Progenitor cell of endocrine pancreas (in vitro differentiated cells): ENCODE data around the gene IL20RB. TPM values are rescaled to one million over a fixed set of nuclear protein-coding genes. Genes with fewer than 3 reads are reported as not detected.

Experiments
- DNase-seq: peaks from one replicate; pipeline ENCODE4 v3.0.0; 2021; ENCODE audit warnings: low spot score; ENCODE audit not compliant: unreplicated experiment
- H3K27ac Mint-ChIP-seq: 2 replicates; pipeline ENCODE4 v1.8.0; 2021; ENCODE audit warnings: mild to moderate bottlenecking, moderate library complexity, mixed read lengths
- H3K27me3 Mint-ChIP-seq: 2 replicates; pipeline ENCODE4 v1.8.0; 2021; ENCODE audit warnings: mixed read lengths
- H3K36me3 Mint-ChIP-seq: 2 replicates; pipeline ENCODE4 v1.8.0; 2022; ENCODE audit warnings: mixed read lengths; ENCODE audit not compliant: insufficient read depth
- H3K4me1 Mint-ChIP-seq: 2 replicates; pipeline ENCODE4 v1.8.0; 2021; ENCODE audit warnings: low read depth, mixed read lengths
- H3K4me3 Mint-ChIP-seq: 2 replicates; pipeline ENCODE4 v1.8.0; 2021; ENCODE audit warnings: low read depth, mild to moderate bottlenecking, moderate library complexity, mixed read lengths
- H3K9me3 Mint-ChIP-seq: 2 replicates; pipeline ENCODE4 v1.8.0; 2021; ENCODE audit warnings: low read depth, mixed read lengths
- long read RNA-seq: library from polyadenylated mRNA; unstranded; transcript quantifications from one replicate; pipeline ENCODE4 v2.0.0, GENCODE V29; 2020
- total RNA-seq: library from RNA; stranded (reverse); gene quantifications from 2 replicates; pipeline ENCODE4 v1.2.1, GENCODE V29; 2021
- TF ChIP-seq, protein P1 (sequence below): fragments of 200-600 bp; sonication (generic); IDR thresholded peaks from one replicate; pipeline ENCODE4 v1.5.0; 2021; ENCODE audit warnings: antibody characterized with exemption, mild to moderate bottlenecking; ENCODE audit not compliant: unreplicated experiment

Gene IL20RB
- total RNA-seq = 0.62 and 1.7 TPM in 2 replicates
- long read RNA-seq, partial matches to known transcripts = 0 of 3 reads
- long read RNA-seq, other reads (novel, unspliced or antisense) = 3 of 3 reads

DNA sequence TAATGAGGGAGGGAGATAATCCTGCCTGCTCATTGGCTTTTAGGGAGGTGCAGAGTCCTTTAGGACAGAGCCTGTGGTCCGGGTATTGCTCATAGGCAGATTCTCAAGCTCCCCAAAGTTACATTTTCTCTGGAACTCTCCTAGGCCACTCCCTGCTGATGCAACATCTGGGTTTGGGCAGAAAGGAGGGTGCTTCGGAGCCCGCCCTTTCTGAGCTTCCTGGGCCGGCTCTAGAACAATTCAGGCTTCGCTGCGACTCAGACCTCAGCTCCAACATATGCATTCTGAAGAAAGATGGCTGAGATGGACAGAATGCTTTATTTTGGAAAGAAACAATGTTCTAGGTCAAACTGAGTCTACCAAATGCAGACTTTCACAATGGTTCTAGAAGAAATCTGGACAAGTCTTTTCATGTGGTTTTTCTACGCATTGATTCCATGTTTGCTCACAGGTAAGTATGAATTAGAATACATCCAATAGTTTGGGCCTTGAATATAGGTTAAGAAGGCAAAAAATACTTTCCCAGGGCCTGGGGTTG, at the start of gene IL20RB:
IL20RB (plus strand) TSS at position 233 of the 538 bp plus-strand sequence; CDS start at position 364, 131 bp downstream.
- H3K4me1 Mint-ChIP-seq = peaks cover 19% of the 10 kb centered on the region
- H3K27me3 Mint-ChIP-seq = no peaks in the 10 kb centered on the region
- no peak within 1 kb of the TSS for H3K4me3 Mint-ChIP-seq
- H3K36me3 Mint-ChIP-seq = no peaks in the 10 kb centered on the region
- H3K9me3 Mint-ChIP-seq = no peaks in the 10 kb centered on the region
- peak within 1 kb of the TSS; percentile 41 for H3K27ac Mint-ChIP-seq
- DNase-seq = no peak
- TF ChIP-seq, protein P1, sequence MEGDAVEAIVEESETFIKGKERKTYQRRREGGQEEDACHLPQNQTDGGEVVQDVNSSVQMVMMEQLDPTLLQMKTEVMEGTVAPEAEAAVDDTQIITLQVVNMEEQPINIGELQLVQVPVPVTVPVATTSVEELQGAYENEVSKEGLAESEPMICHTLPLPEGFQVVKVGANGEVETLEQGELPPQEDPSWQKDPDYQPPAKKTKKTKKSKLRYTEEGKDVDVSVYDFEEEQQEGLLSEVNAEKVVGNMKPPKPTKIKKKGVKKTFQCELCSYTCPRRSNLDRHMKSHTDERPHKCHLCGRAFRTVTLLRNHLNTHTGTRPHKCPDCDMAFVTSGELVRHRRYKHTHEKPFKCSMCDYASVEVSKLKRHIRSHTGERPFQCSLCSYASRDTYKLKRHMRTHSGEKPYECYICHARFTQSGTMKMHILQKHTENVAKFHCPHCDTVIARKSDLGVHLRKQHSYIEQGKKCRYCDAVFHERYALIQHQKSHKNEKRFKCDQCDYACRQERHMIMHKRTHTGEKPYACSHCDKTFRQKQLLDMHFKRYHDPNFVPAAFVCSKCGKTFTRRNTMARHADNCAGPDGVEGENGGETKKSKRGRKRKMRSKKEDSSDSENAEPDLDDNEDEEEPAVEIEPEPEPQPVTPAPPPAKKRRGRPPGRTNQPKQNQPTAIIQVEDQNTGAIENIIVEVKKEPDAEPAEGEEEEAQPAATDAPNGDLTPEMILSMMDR = no peak

- H3K4me1 Mint-ChIP-seq = peaks cover 14% of the 10 kb centered on the region
- no peak for DNase-seq
- peaks cover 22% of the 10 kb centered on the region for H3K9me3 Mint-ChIP-seq
- H3K27me3 Mint-ChIP-seq = no peaks in the 10 kb centered on the region
- TF ChIP-seq, protein P1 = no peak
- H3K36me3 Mint-ChIP-seq = peaks cover 22% of the 10 kb centered on the region
- no peak overlapping the region for H3K27ac Mint-ChIP-seq
- no peak overlapping the region for H3K4me3 Mint-ChIP-seq
Measured at GRCh38 chr3:136908297-136908696, 49.5 kb upstream of the IL20RB start.

- TF ChIP-seq, protein P1 = no peak
- no peaks in the 10 kb centered on the region for H3K27me3 Mint-ChIP-seq
- H3K27ac Mint-ChIP-seq = no peak overlapping the region
- no peak overlapping the region for H3K4me3 Mint-ChIP-seq
- no peak for DNase-seq
- H3K36me3 Mint-ChIP-seq = peaks cover 18% of the 10 kb centered on the region
- H3K4me1 Mint-ChIP-seq = peaks cover 14% of the 10 kb centered on the region
- H3K9me3 Mint-ChIP-seq = peaks cover 18% of the 10 kb centered on the region
Measured at GRCh38 chr3:136909187-136909586, 48.6 kb upstream of the IL20RB start.

- TF ChIP-seq, protein P1 = no peak
- Mint-ChIP-seq H3K27ac (no peak overlapping the region), H3K9me3 (peaks cover 12% of the 10 kb centered on the region), H3K27me3 (no peaks in the 10 kb centered on the region), H3K4me3 (no peak overlapping the region), H3K36me3 (peaks cover 14% of the 10 kb centered on the region), H3K4me1 (peaks cover 15% of the 10 kb centered on the region)
- DNase-seq = no peak
Measured at GRCh38 chr3:136910697-136911096, 47.1 kb upstream of the IL20RB start.

- Mint-ChIP-seq H3K4me1 (peaks cover 11% of the 10 kb centered on the region), H3K4me3 (no peak overlapping the region), H3K9me3 (peaks cover 10% of the 10 kb centered on the region), H3K27me3 (no peaks in the 10 kb centered on the region), H3K36me3 (peaks cover 10% of the 10 kb centered on the region), H3K27ac (peak overlapping the region; percentile 1)
- TF ChIP-seq, protein P1 = no peak
- no peak for DNase-seq
Measured at GRCh38 chr3:136913168-136913567, 44.6 kb upstream of the IL20RB start.
